H1 (cell line): ENCODE results near the gene CSNK1A1. TPM values are rescaled to one million over a fixed set of nuclear protein-coding genes. Genes with fewer than 3 reads are reported as not detected.

Source experiments
- CTCF ChIA-PET: fragments of 300-600 bp; sonication (Branson Sonifier 250); formaldehyde crosslinking; loops from one replicate; lab custom pipeline; 2021; ENCODE audit not compliant: partially characterized antibody; lab: Charles Lee
- POLR2A ChIA-PET: fragments of 300-600 bp; sonication (Branson Sonifier 250); formaldehyde crosslinking; loops from one replicate; lab custom pipeline; 2021; ENCODE audit warnings: inconsistent platforms; ENCODE audit not compliant: partially characterized antibody; lab: Charles Lee
- DNase-seq, 2 experiments: peaks; one replicate each; pipeline versions ENCODE4 v3.0.0 to v3.0.0-alpha.2; 2010 to 2022; ENCODE audit warnings: low spot score in 2 of 2, low read depth in 1 of 2, mixed read lengths in 1 of 2
- FAIRE-seq: peaks from 2 replicates; lab custom pipeline; 2011; peaks lifted over from hg19 to GRCh38; lab: Jason Lieb, UNC
- H2AFZ ChIP-seq: 2 replicates; pipeline ENCODE4 v1.8.1; 2012; ENCODE audit warnings: low read length, inconsistent platforms
- H2AK5ac ChIP-seq: 2 replicates; pipeline ENCODE4 v1.6.1; 2013; ENCODE audit warnings: low read depth, low read length
- H2BK120ac ChIP-seq: replicated peaks from 2 replicates; pipeline ENCODE3; 2013; ENCODE audit warnings: low read depth, low read length, inconsistent platforms
- H2BK12ac ChIP-seq: 2 replicates; pipeline ENCODE4 v1.6.1; 2013; ENCODE audit warnings: low read depth, low read length
- H2BK15ac ChIP-seq: 2 replicates; pipeline ENCODE4 v1.6.1; 2013; ENCODE audit warnings: low read length
- H2BK20ac ChIP-seq: 2 replicates; pipeline ENCODE4 v1.6.1; 2013; ENCODE audit warnings: low read length
- H2BK5ac ChIP-seq: 2 replicates; pipeline ENCODE4 v1.6.1; 2013; ENCODE audit warnings: low read depth, low read length
- H3K14ac ChIP-seq: 2 replicates; pipeline ENCODE4 v1.6.1; 2013; ENCODE audit warnings: inconsistent platforms; ENCODE audit not compliant: insufficient read length
- H3K18ac ChIP-seq: 2 replicates; pipeline ENCODE4 v1.6.1; 2013; ENCODE audit warnings: low read length; ENCODE audit errors: extremely low read depth
- H3K23ac ChIP-seq: 2 replicates; pipeline ENCODE4 v1.6.1; 2013; ENCODE audit warnings: inconsistent platforms; ENCODE audit not compliant: insufficient read length
- H3K23me2 ChIP-seq: 2 replicates; pipeline ENCODE4 v1.6.1; 2013; ENCODE audit warnings: low read depth, low read length
- H3K27ac ChIP-seq: 2 replicates; pipeline ENCODE4 v1.6.1; 2011; ENCODE audit warnings: low read depth, low read length, inconsistent platforms
- H3K27me3 ChIP-seq, 4 experiments: replicated peaks in 1 of 4; 1 replicate in 1 of 4; 2 replicates in 3 of 4; pipeline versions ENCODE4 v1.6.1 to v1.8.1; 2011 to 2013; ENCODE audit warnings: low read length in 3 of 4, mild to moderate bottlenecking in 3 of 4, inconsistent platforms in 2 of 4, mixed read lengths in 2 of 4, moderate library complexity in 1 of 4; ENCODE audit not compliant: control insufficient read depth in 3 of 4, insufficient read depth in 3 of 4; ENCODE audit errors: extremely low read depth in 1 of 4
- H3K36me3 ChIP-seq, 4 experiments: 2 replicates each; pipeline versions ENCODE4 v1.6.1 to v1.8.1; 2011 to 2013; ENCODE audit warnings: mild to moderate bottlenecking in 4 of 4, low read length in 3 of 4, moderate library complexity in 2 of 4, control low read depth in 1 of 4, inconsistent platforms in 1 of 4; ENCODE audit not compliant: insufficient read depth in 4 of 4, control insufficient read depth in 2 of 4
- H3K4ac ChIP-seq: replicated peaks from 2 replicates; pipeline ENCODE3; 2013; ENCODE audit warnings: low read length, low read depth, mixed read lengths, inconsistent platforms; ENCODE audit not compliant: insufficient read length
- H3K4me1 ChIP-seq, 4 experiments: replicated peaks in 1 of 4; 1 replicate in 1 of 4; 2 replicates in 3 of 4; pipeline versions ENCODE4 v1.6.1 to v1.8.1; 2011 to 2013; ENCODE audit warnings: low read length in 3 of 4, inconsistent platforms in 2 of 4, mixed read lengths in 1 of 4; ENCODE audit not compliant: insufficient read depth in 4 of 4, control insufficient read depth in 3 of 4
- H3K4me2 ChIP-seq, 2 experiments: 2 replicates each; pipeline versions ENCODE4 v1.6.1 to v1.8.1; 2011 to 2013; ENCODE audit warnings: low read depth in 2 of 2, low read length in 2 of 2, control low read depth in 1 of 2, inconsistent platforms in 1 of 2, mild to moderate bottlenecking in 1 of 2; ENCODE audit not compliant: insufficient read depth in 1 of 2
- H3K4me3 ChIP-seq, 4 experiments: fragments of 200-600, 300-600 bp in 1 of 4; sonication (generic), shearing (Covaris generic), sonication (Bioruptor Twin) in 1 of 4; 2 replicates each; pipeline versions ENCODE4 v1.5.1 to v1.8.1; 2011 to 2016; ENCODE audit warnings: low read length in 4 of 4, low read depth in 3 of 4, control low read depth in 2 of 4, inconsistent platforms in 2 of 4, mild to moderate bottlenecking in 2 of 4, mixed read lengths in 1 of 4, moderate library complexity in 1 of 4; ENCODE audit not compliant: insufficient read depth in 2 of 4; ENCODE audit errors: extremely low read depth in 1 of 4
- H3K56ac ChIP-seq: replicated peaks from 2 replicates; pipeline ENCODE3; 2013; ENCODE audit warnings: low read depth, mild to moderate bottlenecking, mixed read lengths, low read length, inconsistent platforms; ENCODE audit not compliant: insufficient read length
- H3K79me1 ChIP-seq: 2 replicates; pipeline ENCODE4 v1.6.1; 2013; ENCODE audit warnings: low read depth, low read length, control low read depth
- H3K79me2 ChIP-seq, 2 experiments: 2 replicates each; pipeline versions ENCODE4 v1.6.1 to v1.8.1; 2012 to 2013; ENCODE audit warnings: low read length in 2 of 2, mild to moderate bottlenecking in 2 of 2, inconsistent platforms in 1 of 2; ENCODE audit not compliant: insufficient read depth in 2 of 2, control insufficient read depth in 1 of 2
- H3K9ac ChIP-seq, 4 experiments: replicated peaks in 1 of 4; 1 replicate in 1 of 4; 2 replicates in 3 of 4; pipeline versions ENCODE4 v1.6.1 to v1.8.1; 2011 to 2013; ENCODE audit warnings: low read depth in 3 of 4, low read length in 3 of 4, control low read depth in 2 of 4, mild to moderate bottlenecking in 2 of 4, moderate library complexity in 2 of 4, inconsistent platforms in 1 of 4; ENCODE audit errors: extremely low read depth in 1 of 4
- H3K9me3 ChIP-seq, 2 experiments: 2 replicates each; pipeline versions ENCODE4 v1.6.1 to v1.8.1; 2012 to 2013; ENCODE audit warnings: mild to moderate bottlenecking in 2 of 2, moderate library complexity in 2 of 2, control low read depth in 1 of 2, inconsistent platforms in 1 of 2, low read depth in 1 of 2, low read length in 1 of 2, mixed read lengths in 1 of 2; ENCODE audit not compliant: insufficient read depth in 2 of 2
- H4K20me1 ChIP-seq, 2 experiments: replicated peaks in 1 of 2; 2 replicates each; pipeline versions ENCODE3 to v1.8.1; 2011 to 2013; ENCODE audit warnings: inconsistent platforms in 2 of 2, low read length in 2 of 2, mild to moderate bottlenecking in 1 of 2; ENCODE audit not compliant: insufficient read depth in 2 of 2, control insufficient read depth in 1 of 2
- H4K5ac ChIP-seq: 2 replicates; pipeline ENCODE4 v1.6.1; 2013; ENCODE audit warnings: low read length, low read depth, mixed read lengths, inconsistent platforms; ENCODE audit not compliant: insufficient read length
- H4K8ac ChIP-seq: 2 replicates; pipeline ENCODE4 v1.8.0; 2013; ENCODE audit warnings: mild to moderate bottlenecking, moderate library complexity, low read length, inconsistent platforms; ENCODE audit not compliant: insufficient read depth; ENCODE audit errors: extremely low read depth
- H4K91ac ChIP-seq: replicated peaks from 2 replicates; pipeline ENCODE3; 2013; ENCODE audit warnings: low read length, mixed read lengths, inconsistent platforms; ENCODE audit not compliant: insufficient read length
- PHF8 ChIP-seq: fragments of 200-600 bp; sonication (generic); conservative IDR thresholded peaks from 2 replicates; pipeline ENCODE4 v1.7.1; 2012; ENCODE audit warnings: low read depth, mild to moderate bottlenecking, inconsistent platforms, low read length, moderate library complexity
- SP1 ChIP-seq: IDR thresholded peaks from 2 replicates; pipeline ENCODE4 v1.6.1; 2011; ENCODE audit warnings: low read depth, low read length
- TBP ChIP-seq: IDR thresholded peaks from 2 replicates; pipeline ENCODE4 v1.6.1; 2011; ENCODE audit warnings: low read depth, low read length, improper control_type of control experiment
- YY1 ChIP-seq: IDR thresholded peaks from 2 replicates; pipeline ENCODE4 v1.6.1; 2011; ENCODE audit warnings: low read depth, mild to moderate bottlenecking, low read length
- WGBS, 2 experiments: shearing (Covaris generic) in 1 of 2; methylation state at CpG; one replicate each; pipeline versions ENCODE4 v1.1.6 to v1.1.7; 2013 to 2015; ENCODE audit warnings: low lambda C conversion rate in 2 of 2, mixed read lengths in 2 of 2, inconsistent platforms in 1 of 2, low coverage in 1 of 2, missing lambda C conversion rate in 1 of 2; ENCODE audit not compliant: insufficient replicate concordance in 2 of 2, insufficient coverage in 1 of 2, insufficient read length in 1 of 2; ENCODE audit errors: extremely low coverage in 1 of 2, missing lambda C conversion rate in 1 of 2; 5-methylcytosine and 5-hydroxymethylcytosine counted together
- polyA plus RNA-seq, 7 experiments: library from polyadenylated mRNA; depleted of rRNA in 3 of 7; stranded (reverse) in 5 of 7; unstranded in 2 of 7; fragments of >200 nt in 5 of 7; fragments of 200-250 nt in 2 of 7; gene quantifications; 1 replicate in 5 of 7; 2 replicates in 1 of 7; 4 replicates in 1 of 7; pipeline versions ENCODE4 v1.2.1 to v1.2.3, GENCODE V29; 2011 to 2013; ENCODE audit warnings: missing spikeins in 2 of 7, mixed read lengths in 2 of 7
- total RNA-seq: library from RNA; stranded (reverse); fragmentation: NEBNext Ultra II Directional; extraction: Animal tissue kit (Norgen Biotek cat#: 25700); gene quantifications from 2 replicates; pipeline ENCODE4 v1.2.1, GENCODE V29; 2021

The CSNK1A1 gene
- total and polyA plus RNA-seq, 2 of the 8 experiments (the other 6 are each of a cell fraction or from before 2014, with no cell fraction given) = 61.2 to 244 TPM

- no peak overlapping the region for H3K4me2 ChIP-seq
- H4K5ac ChIP-seq = no peak overlapping the region
- H3K18ac ChIP-seq = no peak overlapping the region
- H3K27me3 ChIP-seq = peaks cover 0 to 1% (median 0%) of the 10 kb centered on the region in 4 experiments; a peak in 1 of 7 replicates
- H2BK20ac ChIP-seq = no peak overlapping the region
- H3K79me2 ChIP-seq = no peaks in the 10 kb centered on the region
- H2BK15ac ChIP-seq = no peak overlapping the region
- H3K9me3 ChIP-seq = no peaks in the 10 kb centered on the region
- no peak overlapping the region for H4K8ac ChIP-seq
- H4K91ac ChIP-seq = no peak overlapping the region
- H3K36me3 ChIP-seq = no peaks in the 10 kb centered on the region
- H3K4me1 ChIP-seq = peaks cover 0 to 3% (median 0%) of the 10 kb centered on the region in 4 experiments; a peak in 1 of 7 replicates
- H4K20me1 ChIP-seq = no peaks in the 10 kb centered on the region
- H2BK120ac ChIP-seq = no peak overlapping the region
- no peak overlapping the region for H3K23ac ChIP-seq
- H3K14ac ChIP-seq = no peak overlapping the region
- H3K56ac ChIP-seq = no peak overlapping the region
- H3K9ac ChIP-seq = no peak overlapping the region
- WGBS, 2 experiments = 90% methylated on average over 2 of the region's 2 CpGs; no CpG with 5 or more reads in 1 of the 2 experiments
- H2AK5ac ChIP-seq = no peak overlapping the region
- ChIA-PET POLR2A (interaction anchor here (0.6 to 2.6 kb wide), 7 partner anchors 8 to 75 kb away, joined by 3 to 16 read pairs (median 3); no protein-coding TSS in a partner anchor), CTCF (interaction anchor here (1.8 kb wide), 1 partner anchor 37 kb away, joined by 5 read pairs; no protein-coding TSS in a partner anchor)
- no peak overlapping the region for H3K27ac ChIP-seq
- H2BK12ac ChIP-seq = no peak overlapping the region
- H2BK5ac ChIP-seq = no peak overlapping the region
- DNase-seq (peak in 1 of 2 experiments; percentile 19), FAIRE-seq (no peak)
- no peak overlapping the region for H2AFZ ChIP-seq
- H3K4me3 ChIP-seq = no peak overlapping the region
- TF ChIP-seq SP1 (no peak), TBP (no peak), PHF8 (no peak), YY1 (no peak)
- H3K4ac ChIP-seq = no peak overlapping the region
- H3K79me1 ChIP-seq = no peaks in the 10 kb centered on the region
- no peaks in the 10 kb centered on the region for H3K23me2 ChIP-seq
Measured at GRCh38 chr5:149487672-149488071, 63.6 kb downstream of the CSNK1A1 start.
